ENCODE measurements around the gene FAM111B.

DNA sequence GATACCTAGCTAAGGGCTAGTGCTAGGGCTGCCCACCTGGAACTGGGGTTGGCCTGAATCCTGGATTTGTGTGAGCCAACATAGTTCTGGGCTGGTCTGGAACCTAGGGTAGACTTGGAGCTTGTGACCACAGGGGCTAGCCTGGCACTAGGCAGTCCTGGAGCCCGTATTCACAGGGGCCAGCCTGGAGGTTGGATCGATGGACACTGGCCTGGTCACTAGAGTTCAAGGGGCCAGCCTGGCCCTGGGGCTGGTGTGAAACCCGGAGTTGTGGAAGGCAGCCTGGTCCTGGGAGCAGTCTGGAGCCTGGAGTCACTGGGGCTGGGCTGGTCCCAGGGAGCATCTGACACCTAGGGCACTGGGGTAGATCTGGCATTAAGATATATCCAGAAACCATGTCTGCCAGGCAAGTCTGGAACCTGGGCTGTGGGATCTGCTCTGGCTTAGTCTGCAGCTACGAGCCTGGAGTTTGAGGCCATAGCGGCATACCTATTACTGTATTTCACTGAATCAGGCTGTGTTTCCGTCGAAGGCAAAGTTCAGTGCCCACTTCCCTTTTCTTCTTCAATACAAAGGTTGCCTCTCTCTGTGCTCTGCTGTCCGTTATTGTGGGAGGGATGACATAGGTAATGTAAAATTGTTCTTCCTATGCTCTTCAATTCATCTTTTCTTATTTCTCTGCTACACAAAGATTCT is 30.0 kb upstream of the FAM111B start:
- TF ChIP-seq, protein P1, sequence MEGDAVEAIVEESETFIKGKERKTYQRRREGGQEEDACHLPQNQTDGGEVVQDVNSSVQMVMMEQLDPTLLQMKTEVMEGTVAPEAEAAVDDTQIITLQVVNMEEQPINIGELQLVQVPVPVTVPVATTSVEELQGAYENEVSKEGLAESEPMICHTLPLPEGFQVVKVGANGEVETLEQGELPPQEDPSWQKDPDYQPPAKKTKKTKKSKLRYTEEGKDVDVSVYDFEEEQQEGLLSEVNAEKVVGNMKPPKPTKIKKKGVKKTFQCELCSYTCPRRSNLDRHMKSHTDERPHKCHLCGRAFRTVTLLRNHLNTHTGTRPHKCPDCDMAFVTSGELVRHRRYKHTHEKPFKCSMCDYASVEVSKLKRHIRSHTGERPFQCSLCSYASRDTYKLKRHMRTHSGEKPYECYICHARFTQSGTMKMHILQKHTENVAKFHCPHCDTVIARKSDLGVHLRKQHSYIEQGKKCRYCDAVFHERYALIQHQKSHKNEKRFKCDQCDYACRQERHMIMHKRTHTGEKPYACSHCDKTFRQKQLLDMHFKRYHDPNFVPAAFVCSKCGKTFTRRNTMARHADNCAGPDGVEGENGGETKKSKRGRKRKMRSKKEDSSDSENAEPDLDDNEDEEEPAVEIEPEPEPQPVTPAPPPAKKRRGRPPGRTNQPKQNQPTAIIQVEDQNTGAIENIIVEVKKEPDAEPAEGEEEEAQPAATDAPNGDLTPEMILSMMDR (IDR thresholded peaks at IDR 0.05): no peak
- TF ChIP-seq EP300 (IDR thresholded peaks at IDR 0.05) (no peak), POLR2A (IDR thresholded peaks at IDR 0.05) (no peak), POLR2AphosphoS5 (IDR thresholded peaks at IDR 0.05) (no peak)

Data from stomach (tissue), 4 donors.